GM03348 (cell line): ENCODE results near the gene ANKLE2.
"Not testable (repeated sequence)": the region's sequence is repeated elsewhere in the genome, so short reads cannot be mapped to it uniquely, and the experiment has no call there.

Experiments used
- DNase-seq: peaks from one replicate; pipeline ENCODE4 v3.0.0; 2012; ENCODE audit warnings: low spot score

Gene ANKLE2

GRCh38 chr12:132776816-132777568 is 15.4 kb upstream of the ANKLE2 start:
- no peak for DNase-seq

DNA sequence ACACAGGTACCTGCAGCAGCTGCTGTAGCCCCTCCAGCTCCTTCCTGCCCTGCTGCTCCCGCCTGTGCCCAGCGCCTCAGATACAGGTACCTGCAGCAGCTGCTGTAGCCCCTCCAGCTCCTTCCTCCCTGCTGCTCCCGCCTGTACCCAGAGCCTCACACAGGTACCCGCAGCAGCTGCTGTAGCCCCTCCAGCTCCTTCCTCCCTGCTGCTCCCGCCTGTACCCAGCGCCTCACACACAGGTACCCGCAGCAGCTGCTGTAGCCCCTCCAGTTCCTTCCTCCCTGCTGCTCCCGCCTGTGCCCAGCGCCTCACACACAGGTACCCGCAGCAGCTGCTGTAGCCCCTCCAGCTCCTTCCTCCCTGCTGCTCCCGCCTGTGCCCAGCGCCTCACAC is 14.6 kb upstream of the ANKLE2 start:
- not testable (repeated sequence) for DNase-seq

DNA sequence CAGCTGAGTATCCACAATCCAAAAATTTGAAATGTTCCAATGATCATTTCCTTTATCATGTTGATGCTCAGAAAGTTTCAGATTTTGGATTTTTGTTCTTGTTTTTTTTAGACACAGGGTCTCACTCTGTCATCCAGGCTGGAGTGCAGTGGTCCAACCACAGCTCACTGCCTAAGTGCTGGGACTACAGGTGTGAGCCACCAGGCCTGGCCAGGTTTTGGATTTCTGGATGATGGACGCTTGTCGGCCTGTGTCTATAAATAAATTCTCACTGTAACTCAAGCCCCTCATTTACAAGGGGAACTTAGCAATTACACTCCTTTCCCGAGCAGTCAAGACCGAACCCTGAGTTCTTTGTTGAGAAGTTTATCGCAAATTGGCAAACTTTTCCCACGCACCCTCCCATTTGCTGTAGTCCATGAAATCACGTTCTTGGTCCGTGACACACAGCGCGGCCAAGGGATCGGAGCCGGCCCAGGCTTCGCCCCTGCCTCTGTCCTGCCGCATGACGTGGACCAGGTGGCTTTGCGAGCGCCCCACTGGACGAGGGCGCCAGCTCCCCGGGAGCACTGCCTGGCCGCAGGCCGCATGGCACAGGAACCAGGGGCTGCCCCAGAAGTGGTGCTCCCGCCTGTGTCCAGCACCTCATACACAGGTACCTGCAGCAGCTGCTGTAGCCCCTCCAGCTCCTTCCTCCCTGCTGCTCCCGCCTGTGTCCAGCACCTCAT is 14.0 kb upstream of the ANKLE2 start:
- DNase-seq = no peak

DNA sequence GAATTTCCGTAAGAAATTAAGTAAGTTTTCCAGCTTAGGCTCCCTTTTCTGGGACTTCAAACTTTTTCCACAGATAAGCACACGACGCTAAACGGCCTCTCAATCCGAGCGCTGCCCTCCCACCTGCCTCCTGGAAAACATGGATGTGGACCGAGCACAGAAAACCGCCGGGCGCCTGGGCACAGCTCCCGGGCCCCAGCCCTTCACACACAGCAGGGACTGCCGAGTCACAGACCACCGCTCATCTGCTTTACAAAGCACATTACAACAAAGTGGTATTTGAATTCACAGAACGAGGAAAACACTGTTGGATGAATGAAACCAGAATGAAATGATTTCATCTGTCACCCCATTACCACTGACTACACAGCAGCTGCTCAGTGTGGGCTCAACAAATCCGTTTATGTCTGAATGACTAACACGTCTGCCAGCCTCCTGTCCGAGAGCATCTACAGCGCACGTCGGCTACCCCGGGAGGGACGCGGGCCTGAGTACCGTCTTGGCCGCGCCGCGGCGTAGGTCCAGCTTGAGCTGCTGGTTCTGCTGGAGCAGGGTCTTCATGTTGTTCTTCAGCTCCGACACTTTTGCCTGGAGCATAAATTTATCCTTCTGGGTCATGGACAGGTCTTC is 13.1 kb upstream of the ANKLE2 start:
- no peak for DNase-seq

DNA sequence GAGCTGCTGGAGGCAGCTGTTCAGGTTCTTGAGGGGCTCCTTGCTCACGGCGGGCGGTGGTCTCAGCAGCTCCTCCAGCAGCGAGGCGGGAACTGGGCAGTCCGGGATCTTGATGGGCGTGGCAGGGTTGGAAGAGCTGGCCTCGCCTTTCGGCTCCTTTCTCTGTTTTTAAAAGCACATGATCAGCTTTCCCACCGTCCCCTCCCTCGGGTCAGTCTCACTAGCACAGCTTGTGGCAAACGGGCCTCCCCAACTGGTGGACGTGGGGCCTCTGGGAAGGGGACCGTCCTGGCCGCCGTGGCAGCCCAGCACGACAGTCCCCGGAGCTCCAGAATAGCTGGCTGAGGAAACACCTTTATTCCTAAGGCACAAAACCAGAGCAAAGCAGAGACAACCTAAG is 12.5 kb upstream of the ANKLE2 start:
- DNase-seq = no peak

- DNase-seq = no peak
These were observed 11.7 kb upstream of the ANKLE2 start for GRCh38 chr12:132773077-132773955.

DNA sequence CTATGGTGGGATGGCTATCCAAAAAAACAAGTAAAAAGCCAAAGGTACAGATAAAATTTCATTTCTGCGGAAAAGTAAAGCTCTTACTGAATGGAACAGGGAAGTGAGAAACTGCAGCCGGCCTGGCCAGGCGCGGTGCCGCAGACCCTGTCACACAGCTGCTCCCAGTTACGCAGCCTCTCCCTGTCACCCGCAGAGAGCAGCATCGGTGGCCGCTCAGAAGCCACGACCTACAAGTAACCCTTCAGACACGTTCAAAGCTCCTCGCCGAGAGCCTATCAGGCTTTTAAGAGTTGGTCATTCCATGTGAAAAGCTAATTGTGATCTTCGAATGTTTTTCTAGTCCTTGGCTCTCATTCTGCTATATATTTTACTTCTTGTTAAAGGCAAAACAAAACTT is 11.0 kb upstream of the ANKLE2 start:
- DNase-seq = no peak

DNA sequence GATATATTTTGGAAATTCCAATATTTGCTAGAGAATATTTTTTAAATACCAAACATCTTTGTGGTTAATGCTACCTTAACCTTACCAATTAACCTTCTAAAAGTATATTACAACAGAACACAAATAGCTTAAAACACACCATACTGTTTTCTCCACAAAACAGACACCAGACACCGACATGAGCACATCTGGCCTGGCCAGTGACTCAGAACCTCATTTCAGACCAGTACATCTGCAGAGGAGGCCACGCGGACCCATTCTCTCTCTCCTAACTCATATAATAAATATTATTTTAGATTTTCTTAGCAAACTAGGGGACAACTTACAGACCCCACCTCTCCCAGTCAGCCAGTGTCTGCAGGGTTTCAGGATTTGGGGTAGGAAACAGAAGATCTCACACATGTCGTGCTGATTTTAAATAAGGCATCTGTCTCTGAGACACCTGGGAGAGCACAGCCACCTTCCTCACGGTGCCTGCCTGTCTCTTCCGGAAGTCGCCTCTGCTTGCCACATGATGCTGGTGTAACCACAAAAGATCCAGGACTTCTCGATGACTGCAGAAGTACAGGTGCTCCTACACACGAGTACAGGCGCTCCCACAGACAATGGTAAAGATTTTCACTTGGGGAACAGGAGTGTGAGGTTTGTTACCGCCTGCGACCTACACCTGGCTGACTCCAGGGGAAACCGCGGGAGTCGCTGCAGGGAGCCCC is 9.7 kb upstream of the ANKLE2 start:
- DNase-seq = peak; percentile 58

GRCh38 chr12:132766380-132767085 is 4.9 kb upstream of the ANKLE2 start:
- DNase-seq = peak; percentile 38

DNA sequence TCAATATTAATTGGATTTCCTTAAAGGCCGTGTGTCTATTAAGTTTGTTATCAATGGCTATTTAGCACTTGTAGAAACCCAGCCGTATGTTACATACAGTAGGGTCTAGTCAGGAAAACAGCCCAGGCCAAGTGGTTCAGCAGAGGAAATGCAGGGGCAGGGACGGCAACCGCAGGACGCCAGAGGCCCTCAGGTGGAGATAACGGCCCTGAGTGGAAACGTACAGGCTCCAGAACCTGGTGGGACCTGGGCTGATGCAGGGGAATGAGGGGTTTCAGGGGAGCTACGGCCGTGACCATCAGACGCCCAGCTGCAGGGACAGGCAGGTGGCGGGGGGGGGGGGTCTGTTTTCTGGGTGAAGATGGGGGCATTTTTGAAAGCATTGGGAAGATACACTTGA is 3.7 kb upstream of the ANKLE2 start:
- no peak for DNase-seq

DNA sequence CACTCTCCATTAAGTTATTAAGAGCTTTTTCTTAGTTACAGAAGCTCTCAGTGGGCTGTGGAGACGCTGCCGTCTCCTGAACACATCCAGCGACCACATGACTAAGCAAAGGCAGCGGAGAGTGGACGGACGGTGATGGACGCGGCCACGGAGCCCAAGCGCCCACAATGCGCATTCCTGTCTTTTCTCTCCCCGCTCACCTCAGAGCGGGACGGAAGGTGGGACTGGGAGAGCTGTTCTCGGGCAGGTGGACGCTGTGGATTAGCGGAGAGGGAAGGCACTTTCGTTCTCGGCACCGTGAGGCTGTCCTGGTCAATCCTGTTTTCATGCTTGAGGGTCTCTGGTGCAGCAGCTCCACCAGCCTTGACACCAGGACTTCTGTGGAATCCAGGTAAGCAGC is 2.6 kb upstream of the ANKLE2 start:
- DNase-seq = no peak

GRCh38 chr12:132761921-132762583 is 420 bp upstream of the ANKLE2 start:
- DNase-seq = peak; percentile 99

DNA sequence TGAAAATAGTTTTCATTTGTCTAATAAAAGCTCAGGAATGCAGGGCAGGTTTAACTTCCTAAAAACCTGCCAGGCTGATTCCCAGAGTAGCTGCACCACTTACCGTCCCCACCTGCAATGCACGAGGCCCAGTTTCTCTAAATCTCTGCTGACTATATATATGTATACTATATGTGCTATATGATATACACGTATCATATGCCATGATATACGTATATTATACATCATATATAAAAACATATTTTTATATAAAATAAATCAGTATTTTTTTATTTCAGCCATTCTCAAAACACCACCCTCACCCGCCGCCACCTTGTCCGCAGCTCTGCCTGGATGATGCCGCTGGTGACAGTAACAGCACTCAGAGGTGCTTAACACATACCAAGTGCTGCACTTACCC is 2.3 kb downstream of the ANKLE2 start:
- no peak for DNase-seq

DNA sequence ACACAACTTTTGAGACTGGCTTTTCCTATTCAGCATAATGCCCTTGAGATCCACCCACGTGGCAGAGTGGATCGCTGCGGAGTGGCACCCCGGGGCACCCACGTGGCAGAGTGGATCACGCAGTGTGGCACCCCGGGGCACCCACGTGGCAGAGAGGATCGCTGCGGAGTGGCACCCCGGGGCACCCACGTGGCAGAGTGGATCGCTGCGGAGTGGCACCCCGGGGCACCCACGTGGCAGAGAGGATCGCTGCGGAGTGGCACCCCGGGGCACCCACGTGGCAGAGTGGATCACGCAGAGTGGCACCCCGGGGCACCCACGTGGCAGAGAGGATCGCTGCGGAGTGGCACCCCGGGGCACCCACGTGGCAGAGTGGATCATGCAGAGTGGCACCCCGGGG is 2.8 kb downstream of the ANKLE2 start:
- not testable (repeated sequence) for DNase-seq

DNA sequence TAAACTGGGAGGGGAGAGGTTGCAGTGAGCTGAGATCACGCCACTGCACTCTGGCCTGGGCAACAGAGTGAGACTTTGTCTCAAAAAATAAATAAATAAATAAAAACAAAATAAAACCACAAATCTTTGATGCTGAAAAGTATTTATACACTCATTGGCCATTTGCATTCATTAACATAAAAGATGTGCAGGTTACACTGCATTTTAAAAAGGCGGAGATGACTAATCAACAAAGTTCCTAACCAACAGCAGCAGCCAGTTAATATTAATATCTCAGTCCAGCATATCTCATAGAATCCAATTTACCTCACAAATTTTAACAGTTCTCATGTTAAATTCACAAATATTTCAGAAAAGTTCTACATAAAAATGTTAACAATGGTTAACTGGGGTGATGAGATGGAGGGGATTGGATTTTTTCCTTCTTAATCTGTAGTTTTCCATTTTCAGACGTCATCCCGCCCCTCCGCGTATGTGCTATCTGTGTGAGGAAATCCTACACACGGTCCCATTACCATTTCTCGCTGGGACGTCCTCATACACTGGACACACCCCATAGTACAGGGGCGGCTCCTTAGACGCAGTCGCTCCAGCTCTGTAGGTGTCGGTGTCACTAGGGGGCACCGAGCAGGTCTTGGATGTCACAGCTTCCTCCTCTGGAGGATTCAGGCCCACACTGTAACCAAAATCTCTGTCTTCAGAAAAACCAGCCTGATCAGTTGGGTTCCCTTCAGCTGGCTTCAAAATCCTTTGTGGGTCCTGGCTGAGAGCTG is 7.3 kb downstream of the ANKLE2 start:
- DNase-seq = no peak

GRCh38 chr12:132753670-132754069 is 8.0 kb downstream of the ANKLE2 start:
- not testable (repeated sequence) for DNase-seq

GRCh38 chr12:132748319-132748718 is 13.3 kb downstream of the ANKLE2 start:
- no peak for DNase-seq

GRCh38 chr12:132747896-132748295 is 13.7 kb downstream of the ANKLE2 start:
- DNase-seq = no peak

DNA sequence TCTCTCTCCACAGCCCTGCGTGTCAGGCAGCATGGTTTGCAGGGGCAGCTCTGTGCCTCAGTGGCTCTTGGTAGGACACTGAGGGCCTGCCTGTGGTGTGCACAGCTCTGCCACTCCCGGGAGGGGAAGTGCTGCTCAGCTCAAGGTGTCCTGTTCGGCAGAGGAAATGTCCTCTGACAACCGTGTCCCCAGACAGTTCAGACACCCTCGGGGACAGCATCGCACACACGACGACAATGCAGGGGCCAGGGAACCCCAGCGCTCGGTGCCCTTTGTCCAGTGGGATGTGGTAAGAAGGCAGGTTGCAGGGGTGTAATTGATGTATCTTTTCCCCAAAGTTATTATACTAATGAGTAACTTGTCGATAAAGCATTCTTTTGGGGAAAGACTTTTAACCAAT is 14.2 kb downstream of the ANKLE2 start:
- no peak for DNase-seq

DNA sequence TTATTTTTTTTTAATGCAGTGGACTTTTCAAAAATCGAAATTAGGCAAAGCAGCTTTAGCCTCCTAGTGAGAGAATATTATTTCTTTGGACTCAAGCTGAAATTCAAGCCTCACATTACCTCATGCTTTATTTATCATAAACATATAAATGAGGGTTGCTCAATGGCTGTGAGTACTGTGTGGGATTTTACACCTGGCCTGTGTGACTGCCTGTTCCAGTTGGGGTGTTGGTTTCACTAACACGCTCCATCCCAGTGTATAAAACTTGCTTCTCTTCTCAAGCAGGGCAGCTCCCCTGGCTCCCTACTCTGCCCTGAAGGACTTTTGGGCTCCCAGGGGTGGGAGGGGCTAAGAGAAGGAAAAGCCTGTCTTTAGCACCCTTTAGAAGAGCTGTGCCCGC is 15.0 kb downstream of the ANKLE2 start:
- DNase-seq = no peak
